Measurements from ENCODE around the gene TMEM150C. TPM values are rescaled to one million over a fixed set of nuclear protein-coding genes. Genes with fewer than 3 reads are reported as not detected.

The TMEM150C gene
- total RNA-seq, 1 donor from 2014 or later, result 8.5 TPM

GRCh38 chr4:82496349-82496748, 65.4 kb downstream of the TMEM150C start:
- Mint-ChIP-seq H3K4me3 (no peak overlapping the region), H3K27me3 (ENCODE audit: low read depth) (no peaks in the 10 kb centered on the region), H3K4me1 (peaks cover 61% of the 10 kb centered on the region), H3K27ac (ENCODE audit: unreplicated experiment) (peak overlapping the region; percentile 12), H3K9me3 (no peaks in the 10 kb centered on the region), H3K36me3 (ENCODE audit: low read depth) (peaks cover 4% of the 10 kb centered on the region)
- no peak for DNase-seq (ENCODE audit: low read depth, low spot score)
- no peak for TF ChIP-seq CTCF (conservative IDR thresholded peaks at IDR 0.05)

GRCh38 chr4:82495666-82496065, 66.1 kb downstream of the TMEM150C start:
- no peak for TF ChIP-seq CTCF (conservative IDR thresholded peaks at IDR 0.05)
- Mint-ChIP-seq H3K9me3 (no peaks in the 10 kb centered on the region), H3K36me3 (ENCODE audit: low read depth) (peaks cover 4% of the 10 kb centered on the region), H3K4me3 (no peak overlapping the region), H3K27me3 (ENCODE audit: low read depth) (no peaks in the 10 kb centered on the region), H3K27ac (ENCODE audit: unreplicated experiment) (peak overlapping the region; percentile 83), H3K4me1 (peaks cover 54% of the 10 kb centered on the region)
- DNase-seq (ENCODE audit: low read depth, low spot score), result no peak

GRCh38 chr4:82493721-82494425, 67.9 kb downstream of the TMEM150C start:
- H3K27ac Mint-ChIP-seq (ENCODE audit: unreplicated experiment), result peak overlapping the region; percentile 22
- H3K27me3 Mint-ChIP-seq (ENCODE audit: low read depth), result no peaks in the 10 kb centered on the region
- TF ChIP-seq CTCF (conservative IDR thresholded peaks at IDR 0.05), result no peak
- H3K4me3 Mint-ChIP-seq, result peak overlapping the region; percentile 3
- H3K9me3 Mint-ChIP-seq, result no peaks in the 10 kb centered on the region
- peaks cover 6% of the 10 kb centered on the region for H3K36me3 Mint-ChIP-seq (ENCODE audit: low read depth)
- peaks cover 47% of the 10 kb centered on the region for H3K4me1 Mint-ChIP-seq
- no peak for DNase-seq (ENCODE audit: low read depth, low spot score)

GRCh38 chr4:82491251-82491960, 70.4 kb downstream of the TMEM150C start:
- TF ChIP-seq CTCF (conservative IDR thresholded peaks at IDR 0.05), result no peak
- Mint-ChIP-seq H3K9me3 (no peaks in the 10 kb centered on the region), H3K27me3 (ENCODE audit: low read depth) (no peaks in the 10 kb centered on the region), H3K27ac (ENCODE audit: unreplicated experiment) (no peak overlapping the region), H3K4me1 (peaks cover 42% of the 10 kb centered on the region), H3K36me3 (ENCODE audit: low read depth) (peaks cover 10% of the 10 kb centered on the region), H3K4me3 (no peak overlapping the region)
- DNase-seq (ENCODE audit: low read depth, low spot score), result no peak

GRCh38 chr4:82489987-82490386, 71.8 kb downstream of the TMEM150C start:
- Mint-ChIP-seq H3K27me3 (ENCODE audit: low read depth) (no peaks in the 10 kb centered on the region), H3K4me1 (peaks cover 33% of the 10 kb centered on the region), H3K4me3 (no peak overlapping the region), H3K36me3 (ENCODE audit: low read depth) (peaks cover 6% of the 10 kb centered on the region), H3K9me3 (no peaks in the 10 kb centered on the region), H3K27ac (ENCODE audit: unreplicated experiment) (no peak overlapping the region)
- DNase-seq (ENCODE audit: low read depth, low spot score), result no peak
- no peak for TF ChIP-seq CTCF (conservative IDR thresholded peaks at IDR 0.05)

Measured in neural crest cell (in vitro differentiated cells).